Peyer's patch (tissue), 4 donors: ENCODE results near the gene CHST1. TPM values are rescaled to one million over a fixed set of nuclear protein-coding genes. Genes with fewer than 3 reads are reported as not detected.

Experiments used
- DNase-seq, 3 donors: peaks; one replicate each; pipeline ENCODE4 v3.0.0-alpha.2; 2017 to 2019
- H3K27ac ChIP-seq, 4 donors: fragments of 200-600 bp; sonication (generic); one replicate each; pipeline ENCODE4 v1.5.1; 2016 to 2019
- H3K27me3 ChIP-seq, 2 donors: fragments of 200-600 bp; sonication (generic); one replicate each; pipeline ENCODE4 v1.5.1; 2019
- H3K36me3 ChIP-seq, 3 donors: fragments of 200-600 bp; sonication (generic); one replicate each; pipeline ENCODE4 v1.5.1; 2016 to 2019
- H3K4me1 ChIP-seq, 4 donors: fragments of 200-600 bp; sonication (generic); one replicate each; pipeline ENCODE4 v1.5.1; 2016 to 2019
- H3K4me3 ChIP-seq, 4 donors: fragments of 200-600 bp; sonication (generic); 1 replicate in 3 of 4; 2 replicates in 1 of 4; pipeline ENCODE4 v1.5.1; 2016 to 2019; ENCODE audit warnings: mild to moderate bottlenecking in 1 of 4
- H3K9me3 ChIP-seq, 4 donors: fragments of 200-600 bp; sonication (generic); one replicate each; pipeline ENCODE4 v1.5.1; 2016 to 2019; ENCODE audit warnings: mild to moderate bottlenecking in 1 of 4
- POLR2A ChIP-seq, 2 donors: fragments of 450-650 bp; IDR thresholded peaks; one replicate each; pipeline ENCODE4 v1.5.1; 2017; ENCODE audit warnings: antibody characterized with exemption in 2 of 2, mild to moderate bottlenecking in 2 of 2, moderate library complexity in 2 of 2
- small RNA-seq, 2 donors: library from RNA; depleted of rRNA; stranded (forward); fragments of <200 nt; gene quantifications; one replicate each; pipeline ENCODE3, GENCODE V24; 2016
- total RNA-seq, 4 donors: library from RNA; depleted of rRNA; stranded (reverse); fragments of >200 nt; gene quantifications; one replicate each; pipeline ENCODE4 v1.1.0, GENCODE V29; 2016
- TF ChIP-seq, protein P1 (sequence below), 6 experiments: fragments of 450-650 bp in 4 of 6; fragments of 200-600 bp in 2 of 6; sonication (generic) in 1 of 6; IDR thresholded peaks; one replicate each; pipeline ENCODE4 v1.5.1; 2017 to 2019; ENCODE audit warnings: antibody characterized with exemption in 6 of 6, mild to moderate bottlenecking in 3 of 6, moderate library complexity in 1 of 6

Gene CHST1
- total RNA-seq, 4 donors from 2014 or later: 0.53 to 11.6 (median 1.4) TPM

DNA sequence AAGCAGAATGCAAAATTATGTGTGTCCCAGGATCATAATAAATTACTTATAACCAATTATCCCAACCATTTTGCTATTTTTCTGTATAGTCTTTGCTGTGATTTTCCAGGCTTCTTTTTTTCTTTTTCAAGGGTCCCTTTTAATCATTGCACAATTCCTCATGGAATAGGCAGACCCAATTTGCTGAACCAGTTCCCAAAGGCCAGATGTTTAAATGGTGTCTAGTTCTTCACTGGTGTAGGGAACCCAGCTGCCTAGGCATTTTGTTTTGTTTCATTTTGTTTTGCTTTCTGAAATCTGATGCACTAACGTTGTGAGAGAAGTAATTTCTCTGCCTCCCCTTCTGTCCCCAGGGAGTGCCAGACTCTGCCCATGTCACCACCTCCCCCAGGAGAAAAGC lies 60.4 kb downstream of the CHST1 start:
- Histone ChIP-seq H3K4me3 (no peak overlapping the region), H3K4me1 (no peaks in the 10 kb centered on the region), H3K27me3 (no peaks in the 10 kb centered on the region), H3K9me3 (no peaks in the 10 kb centered on the region), H3K27ac (no peak overlapping the region), H3K36me3 (no peaks in the 10 kb centered on the region)
- no peak for TF ChIP-seq POLR2A (IDR thresholded peaks at IDR 0.05)
- TF ChIP-seq, protein P1, sequence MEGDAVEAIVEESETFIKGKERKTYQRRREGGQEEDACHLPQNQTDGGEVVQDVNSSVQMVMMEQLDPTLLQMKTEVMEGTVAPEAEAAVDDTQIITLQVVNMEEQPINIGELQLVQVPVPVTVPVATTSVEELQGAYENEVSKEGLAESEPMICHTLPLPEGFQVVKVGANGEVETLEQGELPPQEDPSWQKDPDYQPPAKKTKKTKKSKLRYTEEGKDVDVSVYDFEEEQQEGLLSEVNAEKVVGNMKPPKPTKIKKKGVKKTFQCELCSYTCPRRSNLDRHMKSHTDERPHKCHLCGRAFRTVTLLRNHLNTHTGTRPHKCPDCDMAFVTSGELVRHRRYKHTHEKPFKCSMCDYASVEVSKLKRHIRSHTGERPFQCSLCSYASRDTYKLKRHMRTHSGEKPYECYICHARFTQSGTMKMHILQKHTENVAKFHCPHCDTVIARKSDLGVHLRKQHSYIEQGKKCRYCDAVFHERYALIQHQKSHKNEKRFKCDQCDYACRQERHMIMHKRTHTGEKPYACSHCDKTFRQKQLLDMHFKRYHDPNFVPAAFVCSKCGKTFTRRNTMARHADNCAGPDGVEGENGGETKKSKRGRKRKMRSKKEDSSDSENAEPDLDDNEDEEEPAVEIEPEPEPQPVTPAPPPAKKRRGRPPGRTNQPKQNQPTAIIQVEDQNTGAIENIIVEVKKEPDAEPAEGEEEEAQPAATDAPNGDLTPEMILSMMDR (IDR thresholded peaks at IDR 0.05): no peak
- no peak for DNase-seq

GRCh38 chr11:45603946-45604682 lies 61.3 kb downstream of the CHST1 start:
- H3K4me1 ChIP-seq: no peaks in the 10 kb centered on the region
- H3K9me3 ChIP-seq: no peaks in the 10 kb centered on the region
- DNase-seq: no peak
- no peaks in the 10 kb centered on the region for H3K27me3 ChIP-seq
- no peak overlapping the region for H3K4me3 ChIP-seq
- no peaks in the 10 kb centered on the region for H3K36me3 ChIP-seq
- no peak overlapping the region for H3K27ac ChIP-seq
- TF ChIP-seq, protein P1 (IDR thresholded peaks at IDR 0.05): no peak
- no peak for TF ChIP-seq POLR2A (IDR thresholded peaks at IDR 0.05)

DNA sequence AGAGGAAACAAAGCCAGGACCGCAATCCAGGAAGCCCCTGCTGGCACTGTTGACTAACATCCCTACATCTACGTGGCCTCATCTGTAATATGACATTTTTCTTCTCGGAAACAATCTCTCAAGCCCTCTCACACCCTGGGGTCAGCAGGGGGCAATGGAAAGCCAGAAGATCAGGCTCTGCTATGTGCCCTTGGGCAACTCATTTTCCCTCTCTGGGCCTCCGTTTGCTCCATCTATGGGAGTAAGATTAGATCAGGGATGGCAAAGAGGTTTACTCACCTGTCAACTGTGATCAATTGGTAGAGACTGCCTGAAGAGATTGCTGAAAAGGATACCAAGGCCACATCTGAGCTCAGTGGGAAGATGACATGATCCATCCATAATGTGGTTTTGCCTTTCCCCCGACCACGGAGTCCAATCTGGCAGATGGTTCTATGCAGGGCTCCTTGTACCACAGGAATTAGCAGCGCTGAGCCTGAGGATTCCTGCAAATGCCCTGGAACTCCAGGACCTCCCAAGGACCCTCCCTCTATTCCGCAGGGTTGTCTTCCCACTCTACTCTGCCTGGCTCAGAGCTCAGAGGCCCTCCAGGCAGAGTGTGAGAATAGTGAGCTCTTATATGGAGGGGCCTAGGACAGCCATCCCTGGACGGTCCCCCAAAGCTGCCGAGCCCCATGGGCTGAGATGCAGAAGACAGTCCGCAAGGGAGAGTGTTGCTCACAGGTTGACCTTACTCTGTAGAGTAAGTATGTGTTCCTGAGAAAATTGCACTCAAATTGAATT lies 66.1 kb downstream of the CHST1 start:
- Histone ChIP-seq H3K36me3 (no peaks in the 10 kb centered on the region), H3K4me1 (no peaks in the 10 kb centered on the region), H3K27me3 (no peaks in the 10 kb centered on the region), H3K4me3 (no peak overlapping the region), H3K9me3 (no peaks in the 10 kb centered on the region), H3K27ac (no peak overlapping the region)
- TF ChIP-seq, protein P1 (IDR thresholded peaks at IDR 0.05): no peak
- TF ChIP-seq POLR2A (IDR thresholded peaks at IDR 0.05): no peak
- DNase-seq: no peak

Small RNAs within 50 kb of the gene (small RNA-seq; reads per million reads assigned to genes)
- 0 reads per million in 2 donors for gene MIR7154

Other genes with a start within 250 kb of the CHST1 start
- gene SLC35C1, start 139.5 kb upstream of the CHST1 start, total RNA-seq: 10 to 100 TPM; 24.8 to 68.8 (median 62.0) TPM
- gene CRY2, start 181.9 kb upstream of the CHST1 start, total RNA-seq: 10 to 100 TPM; 37.7 to 67.6 (median 66.0) TPM
- gene MAPK8IP1, start 220.0 kb upstream of the CHST1 start, total RNA-seq: 10 to 100 TPM in 1 of 4 donors, 1 to 10 TPM in 3; 1.1 to 17.3 (median 3.3) TPM
- gene FREY1, start 241.6 kb upstream of the CHST1 start, total RNA-seq: 1 to 10 TPM in 1 of 4 donors, not detected in 3; 4.9 TPM